Fibroblast of mammary gland (primary cell): ENCODE data around the gene SCGB1A1.

Experiments used
- DNase-seq: peaks from one replicate; pipeline ENCODE4 v3.0.0-alpha.2; 2010; ENCODE audit warnings: low read depth
- H3K4me3 ChIP-seq: 2 replicates; pipeline ENCODE4 v1.5.1; 2011; ENCODE audit warnings: low read depth, mild to moderate bottlenecking, low read length, moderate library complexity; ENCODE audit not compliant: control insufficient read depth
- TF ChIP-seq, protein P1 (sequence below): conservative IDR thresholded peaks from 2 replicates; pipeline ENCODE4 v1.5.1; 2011; ENCODE audit warnings: low read depth, low read length, inconsistent platforms; ENCODE audit not compliant: control insufficient read depth, insufficient read depth

SCGB1A1 gene

DNA sequence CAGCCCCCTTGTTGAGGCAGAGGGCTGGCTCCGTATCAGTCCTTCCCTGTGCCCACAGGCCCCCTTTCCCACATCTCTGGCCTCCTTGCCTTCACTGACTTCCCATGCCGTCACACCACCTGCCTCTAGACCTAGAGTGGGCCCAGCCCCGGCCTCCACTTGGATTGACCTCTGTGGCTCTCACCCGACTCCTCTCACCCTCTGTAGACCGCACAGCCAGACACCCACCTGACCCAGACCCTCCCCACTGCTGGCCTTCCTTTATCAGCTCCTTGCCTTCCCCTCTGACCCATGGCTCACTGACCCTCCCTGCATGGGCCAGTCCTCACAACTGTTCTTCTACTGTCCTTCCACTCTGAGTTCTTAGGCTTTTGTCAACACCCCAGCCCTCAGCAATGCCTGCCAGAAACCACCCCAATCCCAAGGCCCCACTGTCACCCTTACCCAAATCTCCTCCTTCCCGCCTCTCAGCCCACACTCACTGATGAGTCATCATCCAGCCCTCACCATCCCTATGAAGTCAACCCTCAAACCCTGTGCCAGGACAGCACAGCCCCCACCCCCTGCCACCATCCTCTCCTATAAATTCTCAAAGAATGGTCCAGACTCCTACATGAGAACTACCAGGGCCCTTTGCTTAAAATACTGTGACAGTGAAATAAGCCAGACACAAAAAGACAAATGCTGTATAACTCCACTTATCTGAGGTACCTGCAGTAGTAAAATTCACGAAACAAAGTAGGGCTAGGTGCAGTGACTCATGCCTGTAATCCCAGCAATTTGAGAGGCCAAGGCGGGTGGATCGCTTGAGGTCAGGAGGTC, 53.4 kb downstream of the SCGB1A1 start:
- TF ChIP-seq, protein P1, sequence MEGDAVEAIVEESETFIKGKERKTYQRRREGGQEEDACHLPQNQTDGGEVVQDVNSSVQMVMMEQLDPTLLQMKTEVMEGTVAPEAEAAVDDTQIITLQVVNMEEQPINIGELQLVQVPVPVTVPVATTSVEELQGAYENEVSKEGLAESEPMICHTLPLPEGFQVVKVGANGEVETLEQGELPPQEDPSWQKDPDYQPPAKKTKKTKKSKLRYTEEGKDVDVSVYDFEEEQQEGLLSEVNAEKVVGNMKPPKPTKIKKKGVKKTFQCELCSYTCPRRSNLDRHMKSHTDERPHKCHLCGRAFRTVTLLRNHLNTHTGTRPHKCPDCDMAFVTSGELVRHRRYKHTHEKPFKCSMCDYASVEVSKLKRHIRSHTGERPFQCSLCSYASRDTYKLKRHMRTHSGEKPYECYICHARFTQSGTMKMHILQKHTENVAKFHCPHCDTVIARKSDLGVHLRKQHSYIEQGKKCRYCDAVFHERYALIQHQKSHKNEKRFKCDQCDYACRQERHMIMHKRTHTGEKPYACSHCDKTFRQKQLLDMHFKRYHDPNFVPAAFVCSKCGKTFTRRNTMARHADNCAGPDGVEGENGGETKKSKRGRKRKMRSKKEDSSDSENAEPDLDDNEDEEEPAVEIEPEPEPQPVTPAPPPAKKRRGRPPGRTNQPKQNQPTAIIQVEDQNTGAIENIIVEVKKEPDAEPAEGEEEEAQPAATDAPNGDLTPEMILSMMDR, result no peak
- DNase-seq, result peak; percentile 68
- H3K4me3 ChIP-seq, result no peak overlapping the region
